Heart right ventricle (tissue), 16 donors: ENCODE measurements around the gene SGSH. TPM values are rescaled to one million over a fixed set of nuclear protein-coding genes. Genes with fewer than 3 reads are reported as not detected.

Experiments
- ATAC-seq, 8 donors: fragments of 200-7000 bp; cut with Tn5 transposase; one replicate each; pipeline ENCODE4 v1.9.1; 2020; ENCODE audit warnings: mild to moderate bottlenecking in 8 of 8, moderate library complexity in 8 of 8, moderate number of reproducible peaks in 1 of 8
- DNase-seq, 2 donors: peaks; one replicate each; pipeline ENCODE4 v3.0.0-alpha.2; 2020
- H3K27ac ChIP-seq, 10 donors: fragments of 200-600 bp; sonication (generic) in 2 of 10; one replicate each; pipeline versions ENCODE4 v1.5.0 to v1.8.0; 2020 to 2022; ENCODE audit warnings: mild to moderate bottlenecking in 3 of 10
- H3K27me3 ChIP-seq, 7 donors: fragments of 200-600 bp; one replicate each; pipeline ENCODE4 v1.8.0; 2021 to 2022; ENCODE audit warnings: mild to moderate bottlenecking in 2 of 7
- H3K36me3 ChIP-seq, 9 donors: fragments of 200-600 bp; sonication (generic) in 1 of 9; one replicate each; pipeline versions ENCODE4 v1.5.0 to v1.8.0; 2020 to 2022; ENCODE audit warnings: mild to moderate bottlenecking in 2 of 9
- H3K4me1 ChIP-seq, 9 donors: fragments of 200-600 bp; sonication (generic) in 1 of 9; one replicate each; pipeline versions ENCODE4 v1.5.0 to v1.8.0; 2020 to 2022; ENCODE audit warnings: mild to moderate bottlenecking in 4 of 9
- H3K4me3 ChIP-seq, 10 donors: fragments of 200-600 bp; sonication (generic) in 2 of 10; one replicate each; pipeline versions ENCODE4 v1.5.0 to v1.8.0; 2020 to 2022; ENCODE audit warnings: mild to moderate bottlenecking in 7 of 10, moderate library complexity in 2 of 10
- H3K9me3 ChIP-seq, 11 donors: fragments of 200-600 bp in 10 of 11; sonication (generic) in 2 of 11; one replicate each; pipeline versions ENCODE4 v1.5.0 to v1.8.0; 2013 to 2022; ENCODE audit warnings: mild to moderate bottlenecking in 2 of 11, control low read depth in 1 of 11, moderate library complexity in 1 of 11
- CTCF ChIP-seq, 9 donors: fragments of 200-600 bp; sonication (generic) in 2 of 9; IDR thresholded peaks; one replicate each; pipeline versions ENCODE4 v1.5.0 to v1.8.0; 2021 to 2022; ENCODE audit warnings: antibody characterized with exemption in 9 of 9, mild to moderate bottlenecking in 5 of 9, moderate library complexity in 1 of 9
- WGBS, 2 donors: extraction: QIAGEN DNeasy Blood & Tissue Kit; methylation state at CpG; one replicate each; pipeline ENCODE4 v1.1.7; 2013; ENCODE audit warnings: inconsistent platforms in 1 of 2; 5-methylcytosine and 5-hydroxymethylcytosine counted together
- intact Hi-C, 10 donors: fragments of 100-400 bp; cut with DNase I; formaldehyde crosslinking; loops; one replicate each; pipeline versions ENCODE4 v1.11.1 to v1.14.2; 2022
- polyA plus RNA-seq, 2 donors: library from polyadenylated mRNA; stranded (reverse); fragments of 200-250 nt; gene quantifications; one replicate each; pipeline ENCODE4 v1.2.3, GENCODE V29; 2013
- total RNA-seq, 10 donors: library from RNA; stranded (reverse); fragmentation: NEBNext Ultra II Directional in 3 of 10; extraction: Animal tissue kit (Norgen Biotek cat#: 25700) in 3 of 10; gene quantifications; one replicate each; pipeline versions ENCODE4 v1.2.1 to v1.2.4, GENCODE V29; 2021 to 2023
- donor health status: Arrhythmogenic right ventricular cardiomyopathy.
- donor health status: ischemic (EF 13 %, LVEDD 7.1; RV severe dilation, severe dysfunction).
- donor health status: healthy with polysubstance abuse.
- donor health status: DM: no; HTN: yes; CAD: no.
- donor health status: DM: no; HTN: no; CAD: no.
- donor health status: ischemic (EF 25% LVEDD 6.9; RV normal size, moderate dysfunction).
- donor health status: ischemic (EF 25% LVEDD 5.7; RV mildly dilated, moderate dysfunction).
- donor health status: healthy.
- donor health status: DM: yes; HTN: yes; CAD: no.
- donor health status: Ischemic cardiomyopathy.
- donor health status: ischemic (EF 35%, LVEDD 5.7; RV mildly dilated, moderate dysfunction).
- donor health status: nonischemic (EF 11% LVEDD 7.7; RV severe dilation, severe dysfunction).
- donor health status: DM: yes; HTN: yes; CAD: no.
- donor health status: PGD.
- donor health status: ischemic (EF 29% LVEDD 5.4; RV normal size, mild dysfunction).
- donor health status: nonischemic (EF 23%, LVEDD 6.1; RV moderate dilation, normal function).

The SGSH gene
- total and polyA plus RNA-seq, 12 donors = 7.3 to 21.7 (median 14.0) TPM

GRCh38 chr17:80196652-80197051, 23.5 kb downstream of the SGSH start:
- H3K36me3 ChIP-seq = no peaks in the 10 kb centered on the region
- peaks cover under 1 to 12% (median 6%) of the 10 kb centered on the region in 9 donors for H3K4me1 ChIP-seq
- no peak overlapping the region for H3K4me3 ChIP-seq
- TF ChIP-seq CTCF (IDR thresholded peaks at IDR 0.05) = no peak
- WGBS, 2 donors = 86 to 91% methylated on average over 7 of the region's 7 CpGs
- H3K27me3 ChIP-seq = peaks cover 0 to 14% (median 3%) of the 10 kb centered on the region in 7 donors
- H3K27ac ChIP-seq = no peak overlapping the region
- ATAC-seq = no peak
- DNase-seq = no peak
- intact Hi-C loops = no loop called here
- no peaks in the 10 kb centered on the region for H3K9me3 ChIP-seq

- no peak for ATAC-seq
- no peak overlapping the region for H3K27ac ChIP-seq
- peaks cover 5 to 19% (median 14%) of the 10 kb centered on the region in 9 donors for H3K4me1 ChIP-seq
- peaks cover 0 to 21% (median 3%) of the 10 kb centered on the region in 7 donors for H3K27me3 ChIP-seq
- intact Hi-C loops = no loop called here
- 58 to 61% methylated on average over 27 of the region's 27 CpGs for WGBS, 2 donors
- no peaks in the 10 kb centered on the region for H3K9me3 ChIP-seq
- peak; percentile 51 to 93 (median 72) for TF ChIP-seq CTCF (IDR thresholded peaks at IDR 0.05)
- no peaks in the 10 kb centered on the region for H3K36me3 ChIP-seq
- H3K4me3 ChIP-seq = no peak overlapping the region
- DNase-seq = no peak
Observed at GRCh38 chr17:80195671-80196529, 24.2 kb downstream of the SGSH start.

- Histone ChIP-seq H3K27me3 (peaks cover 0 to 27% (median 4%) of the 10 kb centered on the region in 7 donors), H3K36me3 (no peaks in the 10 kb centered on the region), H3K27ac (no peak overlapping the region), H3K9me3 (no peaks in the 10 kb centered on the region), H3K4me1 (peaks cover 5 to 24% (median 16%) of the 10 kb centered on the region in 9 donors), H3K4me3 (no peak overlapping the region)
- intact Hi-C loops = no loop called here
- ATAC-seq (no peak), DNase-seq (no peak)
- no peak for TF ChIP-seq CTCF (IDR thresholded peaks at IDR 0.05)
- 90 to 92% methylated on average over 14 of the region's 14 CpGs for WGBS, 2 donors
Observed at GRCh38 chr17:80195141-80195540, 25.0 kb downstream of the SGSH start.

- H3K9me3 ChIP-seq = no peaks in the 10 kb centered on the region
- H3K27me3 ChIP-seq = peaks cover 0 to 38% (median 8%) of the 10 kb centered on the region in 7 donors
- peak overlapping the region in 5 of 10 donors; percentile 2 to 27 (median 16) for H3K4me3 ChIP-seq
- intact Hi-C loops = no loop called here
- no peak for TF ChIP-seq CTCF (IDR thresholded peaks at IDR 0.05)
- 32 to 48% methylated on average over 29 of the region's 29 CpGs for WGBS, 2 donors
- H3K4me1 ChIP-seq = peaks cover 5 to 43% (median 23%) of the 10 kb centered on the region in 9 donors
- DNase-seq (peak; percentile 40 to 43), ATAC-seq (peak in 5 of 8 donors; percentile 43 to 57 (median 49))
- H3K27ac ChIP-seq = peak overlapping the region in 7 of 10 donors; percentile 7 to 65 (median 23)
- no peaks in the 10 kb centered on the region for H3K36me3 ChIP-seq
Observed at GRCh38 chr17:80191865-80192661, 28.1 kb downstream of the SGSH start.
